ENCODE measurements around the gene DCLK2.

DCLK2 gene

GRCh38 chr4:150289198-150289597 is 211.0 kb downstream of the DCLK2 start:
- no peaks in the 10 kb centered on the region for H3K36me3 ChIP-seq (ENCODE audit: control insufficient read depth, insufficient read depth, low read length)
- no peak overlapping the region for H3K9ac ChIP-seq (ENCODE audit: low read depth, low read length)
- H3K27me3 ChIP-seq (ENCODE audit: control insufficient read depth, insufficient read depth, low read length): no peaks in the 10 kb centered on the region
- no peaks in the 10 kb centered on the region for H3K4me1 ChIP-seq (ENCODE audit: control insufficient read depth, insufficient read depth, low read length)
- no peaks in the 10 kb centered on the region for H3K9me3 ChIP-seq (ENCODE audit: control insufficient read depth, insufficient read depth, low read length)
- no peak overlapping the region for H3K4me3 ChIP-seq (ENCODE audit: low read depth, low read length)

DNA sequence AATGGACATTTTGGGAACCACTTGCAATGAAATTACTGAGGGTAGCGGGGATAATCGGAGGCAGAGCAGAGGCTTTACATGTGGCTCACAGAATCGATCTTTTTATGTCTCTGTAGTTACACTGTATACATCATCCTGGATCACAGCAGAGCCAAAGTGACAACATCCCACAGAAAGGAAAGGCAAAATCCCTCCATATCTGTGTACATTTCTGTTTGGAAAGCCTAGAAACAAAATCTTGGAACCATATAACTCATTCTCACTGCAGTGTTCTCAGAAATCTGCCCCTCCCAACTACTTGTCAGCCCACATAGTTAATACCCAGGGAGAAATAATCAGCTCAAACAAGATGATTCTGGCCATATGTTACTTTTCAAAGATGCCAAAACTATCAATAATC is 211.6 kb downstream of the DCLK2 start:
- no peaks in the 10 kb centered on the region for H3K9me3 ChIP-seq (ENCODE audit: control insufficient read depth, insufficient read depth, low read length)
- H3K36me3 ChIP-seq (ENCODE audit: control insufficient read depth, insufficient read depth, low read length): no peaks in the 10 kb centered on the region
- no peak overlapping the region for H3K4me3 ChIP-seq (ENCODE audit: low read depth, low read length)
- no peak overlapping the region for H3K9ac ChIP-seq (ENCODE audit: low read depth, low read length)
- H3K4me1 ChIP-seq (ENCODE audit: control insufficient read depth, insufficient read depth, low read length): no peaks in the 10 kb centered on the region
- H3K27me3 ChIP-seq (ENCODE audit: control insufficient read depth, insufficient read depth, low read length): no peaks in the 10 kb centered on the region

- Histone ChIP-seq H3K9ac (ENCODE audit: low read depth, low read length) (no peak overlapping the region), H3K4me3 (ENCODE audit: low read depth, low read length) (no peak overlapping the region), H3K4me1 (ENCODE audit: control insufficient read depth, insufficient read depth, low read length) (no peaks in the 10 kb centered on the region), H3K36me3 (ENCODE audit: control insufficient read depth, insufficient read depth, low read length) (no peaks in the 10 kb centered on the region), H3K9me3 (ENCODE audit: control insufficient read depth, insufficient read depth, low read length) (no peaks in the 10 kb centered on the region), H3K27me3 (ENCODE audit: control insufficient read depth, insufficient read depth, low read length) (no peaks in the 10 kb centered on the region)
Measured at GRCh38 chr4:150297861-150298474, 219.7 kb downstream of the DCLK2 start.

DNA sequence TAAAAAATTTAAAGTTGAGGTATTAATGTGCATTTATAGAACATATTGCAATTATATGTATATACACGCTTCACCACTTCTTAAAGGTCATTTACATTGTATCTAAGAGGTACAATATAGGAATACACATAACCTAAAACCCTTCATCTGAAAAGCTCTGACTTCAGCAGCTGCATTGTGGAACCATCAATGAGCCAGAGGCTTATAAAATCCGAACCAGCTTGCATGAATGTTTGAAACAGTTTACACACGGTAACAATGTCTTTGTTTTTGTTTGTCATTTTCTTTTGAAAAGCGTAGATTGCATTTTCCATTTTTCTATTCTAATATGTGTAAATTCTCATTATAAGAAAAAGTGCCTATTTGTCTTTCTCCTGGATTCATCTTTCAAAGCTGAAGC is 221.6 kb downstream of the DCLK2 start:
- no peaks in the 10 kb centered on the region for H3K27me3 ChIP-seq (ENCODE audit: control insufficient read depth, insufficient read depth, low read length)
- H3K4me3 ChIP-seq (ENCODE audit: low read depth, low read length): no peak overlapping the region
- no peak overlapping the region for H3K9ac ChIP-seq (ENCODE audit: low read depth, low read length)
- no peaks in the 10 kb centered on the region for H3K36me3 ChIP-seq (ENCODE audit: control insufficient read depth, insufficient read depth, low read length)
- H3K4me1 ChIP-seq (ENCODE audit: control insufficient read depth, insufficient read depth, low read length): no peaks in the 10 kb centered on the region
- no peaks in the 10 kb centered on the region for H3K9me3 ChIP-seq (ENCODE audit: control insufficient read depth, insufficient read depth, low read length)

DNA sequence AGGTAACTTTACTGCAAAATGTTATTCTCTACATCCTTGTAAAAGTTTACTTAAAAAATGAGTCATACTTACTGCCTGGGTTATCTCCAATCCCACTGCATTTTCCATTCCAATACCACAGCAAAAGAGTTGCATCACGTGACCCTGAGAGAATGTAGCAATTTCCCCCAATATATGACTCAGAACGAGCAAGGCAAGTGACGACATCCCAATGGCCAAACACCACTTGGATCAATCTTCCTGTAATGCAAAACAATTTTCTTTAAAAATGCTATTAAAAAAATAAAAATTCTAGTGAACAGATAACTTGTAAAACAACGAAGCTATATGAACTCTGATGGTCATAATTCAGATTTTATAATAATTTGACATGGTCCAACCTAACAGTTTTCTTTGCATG is 224.3 kb downstream of the DCLK2 start:
- Histone ChIP-seq H3K9me3 (ENCODE audit: control insufficient read depth, insufficient read depth, low read length) (no peaks in the 10 kb centered on the region), H3K4me1 (ENCODE audit: control insufficient read depth, insufficient read depth, low read length) (no peaks in the 10 kb centered on the region), H3K4me3 (ENCODE audit: low read depth, low read length) (no peak overlapping the region), H3K27me3 (ENCODE audit: control insufficient read depth, insufficient read depth, low read length) (no peaks in the 10 kb centered on the region), H3K36me3 (ENCODE audit: control insufficient read depth, insufficient read depth, low read length) (no peaks in the 10 kb centered on the region), H3K9ac (ENCODE audit: low read depth, low read length) (no peak overlapping the region)

DNA sequence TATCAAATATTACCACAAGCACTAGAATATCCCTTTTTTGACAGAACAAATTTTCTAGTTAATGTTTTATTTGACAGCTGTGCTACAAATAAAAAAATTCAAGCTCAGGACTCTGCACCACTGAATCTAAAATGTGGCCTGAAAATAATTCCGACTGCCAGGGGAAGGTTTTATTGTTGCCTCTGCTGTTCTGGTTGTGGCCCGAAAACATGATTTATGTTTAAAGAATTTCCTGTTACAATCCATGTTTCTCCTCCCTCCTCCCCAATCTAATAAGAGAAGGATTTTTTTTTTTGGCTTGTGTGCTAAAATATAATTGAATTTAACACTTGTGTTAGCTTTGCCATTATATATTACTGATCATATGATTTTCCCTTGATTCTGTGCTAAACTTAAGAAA is 227.8 kb downstream of the DCLK2 start:
- no peak overlapping the region for H3K4me3 ChIP-seq (ENCODE audit: low read depth, low read length)
- H3K9ac ChIP-seq (ENCODE audit: low read depth, low read length): no peak overlapping the region

GRCh38 chr4:150306719-150307118 is 228.5 kb downstream of the DCLK2 start:
- no peaks in the 10 kb centered on the region for H3K9me3 ChIP-seq (ENCODE audit: control insufficient read depth, insufficient read depth, low read length)
- H3K4me1 ChIP-seq (ENCODE audit: control insufficient read depth, insufficient read depth, low read length): no peaks in the 10 kb centered on the region
- no peaks in the 10 kb centered on the region for H3K27me3 ChIP-seq (ENCODE audit: control insufficient read depth, insufficient read depth, low read length)
- H3K4me3 ChIP-seq (ENCODE audit: low read depth, low read length): no peak overlapping the region
- no peaks in the 10 kb centered on the region for H3K36me3 ChIP-seq (ENCODE audit: control insufficient read depth, insufficient read depth, low read length)
- H3K9ac ChIP-seq (ENCODE audit: low read depth, low read length): no peak overlapping the region

More for the DNA sequence above, 227.8 kb downstream of the DCLK2 start:
- H3K4me1 ChIP-seq (ENCODE audit: control insufficient read depth, insufficient read depth, low read length): no peaks in the 10 kb centered on the region
- H3K36me3 ChIP-seq (ENCODE audit: control insufficient read depth, insufficient read depth, low read length): no peaks in the 10 kb centered on the region
- no peaks in the 10 kb centered on the region for H3K27me3 ChIP-seq (ENCODE audit: control insufficient read depth, insufficient read depth, low read length)
- no peaks in the 10 kb centered on the region for H3K9me3 ChIP-seq (ENCODE audit: control insufficient read depth, insufficient read depth, low read length)
